ENCODE data around the gene SLIT3.

Gene SLIT3

DNA sequence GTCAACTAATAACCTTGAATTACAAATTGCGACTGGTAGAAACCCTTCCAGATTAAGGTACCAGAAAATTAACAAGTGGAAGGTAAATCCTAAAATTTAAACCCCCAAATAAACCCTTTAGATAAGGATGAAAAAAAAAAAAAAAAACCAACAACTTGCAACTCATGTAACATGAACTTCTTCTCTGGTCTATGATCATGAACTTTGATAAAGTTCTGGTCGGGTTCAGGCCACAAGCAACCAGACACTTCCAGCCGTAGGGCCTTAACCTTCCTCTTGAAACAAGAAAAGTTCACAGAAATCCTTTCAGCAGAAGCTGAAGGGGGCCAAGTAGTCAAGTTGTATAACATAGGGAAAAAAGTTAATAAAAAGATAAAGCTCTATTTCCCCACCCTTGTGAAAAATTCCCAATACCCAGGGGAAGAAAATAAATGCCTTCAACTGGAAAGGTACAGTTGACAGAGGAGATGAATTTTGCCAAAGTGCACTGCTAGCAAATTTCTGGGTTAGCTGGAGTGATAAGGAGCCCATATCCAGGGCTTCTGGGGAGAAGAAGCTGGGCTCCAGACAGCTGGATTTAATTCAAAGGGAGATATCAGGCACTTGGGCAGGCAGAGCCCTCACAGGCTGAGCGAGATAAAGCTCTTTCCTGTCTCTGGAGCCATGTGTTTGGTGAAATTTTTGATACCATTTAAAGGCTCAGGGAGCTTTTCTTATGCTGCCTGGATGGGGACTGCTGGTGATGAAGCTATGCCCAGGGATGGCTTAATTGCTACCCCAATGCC lies 487.6 kb downstream of the SLIT3 start:
- DNase-seq = no peak

GRCh38 chr5:168810641-168811040 lies 490.3 kb downstream of the SLIT3 start:
- DNase-seq = no peak

DNA sequence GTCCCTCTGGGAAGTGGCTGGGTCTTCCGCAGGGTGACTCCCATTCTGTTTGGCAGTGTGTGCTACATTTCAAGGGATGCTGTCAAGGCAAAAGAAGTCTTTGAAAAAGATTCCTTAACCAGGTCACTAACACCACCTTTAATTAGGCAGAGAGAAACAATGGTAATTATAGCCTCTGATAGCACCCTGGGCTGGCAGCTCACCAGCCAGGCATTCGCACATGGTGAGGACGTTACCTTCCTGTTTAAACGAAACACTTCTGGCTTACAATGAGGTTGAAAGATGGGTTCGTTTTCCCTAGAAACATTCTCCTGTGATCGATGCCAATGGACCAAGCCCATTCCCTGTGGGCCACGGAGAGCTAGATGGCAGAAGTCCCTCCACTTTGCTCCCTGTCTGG lies 491.7 kb downstream of the SLIT3 start:
- DNase-seq = no peak

GRCh38 chr5:168808051-168808616 lies 492.8 kb downstream of the SLIT3 start:
- DNase-seq = no peak

DNA sequence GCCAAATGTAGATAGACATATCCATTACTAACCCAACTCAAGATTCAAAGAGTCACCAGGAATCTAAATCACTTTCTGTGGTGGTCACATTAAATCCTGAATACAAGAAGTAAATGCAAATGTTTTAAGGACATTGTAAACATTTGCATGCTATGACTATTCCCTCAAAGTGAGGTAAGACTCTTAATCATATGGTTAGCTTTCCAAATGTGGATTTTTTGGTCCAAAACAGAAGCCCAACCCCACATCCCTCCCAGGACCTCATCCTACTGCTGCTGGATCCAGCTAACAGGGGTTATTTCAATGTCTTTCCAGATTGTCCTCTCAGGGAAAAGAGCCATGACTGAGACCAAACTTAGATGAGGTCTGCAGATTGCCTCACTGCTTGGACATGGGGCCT lies 493.7 kb downstream of the SLIT3 start:
- DNase-seq = no peak

DNA sequence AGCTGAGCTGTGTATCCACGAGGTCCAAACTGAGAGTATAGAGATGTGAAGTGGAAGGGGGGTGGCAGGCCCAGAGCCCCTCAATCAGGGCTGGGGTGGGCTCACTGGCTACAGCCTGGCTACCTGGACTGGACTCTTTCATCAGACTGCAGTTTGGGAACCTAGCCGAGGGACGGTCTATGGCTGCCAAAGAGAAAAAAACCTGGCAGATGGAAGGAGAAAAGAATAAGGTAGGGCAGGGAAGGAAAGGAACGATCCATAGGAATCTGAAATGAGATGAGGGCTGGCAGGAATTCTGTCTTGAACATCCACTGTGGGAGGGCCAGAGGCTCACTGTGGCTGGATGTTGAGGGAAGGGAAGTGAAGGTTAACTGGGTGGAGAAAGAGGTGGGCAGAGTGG lies 497.4 kb downstream of the SLIT3 start:
- no peak for DNase-seq

DNA sequence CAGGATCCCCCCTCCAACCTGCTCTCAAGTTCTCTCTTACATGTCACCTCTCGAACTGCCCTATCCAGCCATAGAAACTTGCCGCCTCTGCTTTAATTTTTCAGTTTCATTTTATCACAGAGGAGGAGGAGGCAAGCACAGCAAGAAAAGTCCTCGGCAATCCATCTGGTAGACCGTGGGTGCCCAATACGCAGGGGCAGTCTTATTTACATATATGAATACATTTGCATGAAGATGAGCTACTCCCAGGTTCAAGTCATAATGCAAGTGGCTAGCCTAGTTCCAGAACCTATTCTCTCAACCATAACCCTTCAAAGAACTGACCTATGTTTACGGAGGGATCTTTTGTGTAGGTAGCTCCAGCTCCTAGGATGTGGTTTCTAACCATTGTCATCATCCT lies 498.6 kb downstream of the SLIT3 start:
- DNase-seq = no peak

DNA sequence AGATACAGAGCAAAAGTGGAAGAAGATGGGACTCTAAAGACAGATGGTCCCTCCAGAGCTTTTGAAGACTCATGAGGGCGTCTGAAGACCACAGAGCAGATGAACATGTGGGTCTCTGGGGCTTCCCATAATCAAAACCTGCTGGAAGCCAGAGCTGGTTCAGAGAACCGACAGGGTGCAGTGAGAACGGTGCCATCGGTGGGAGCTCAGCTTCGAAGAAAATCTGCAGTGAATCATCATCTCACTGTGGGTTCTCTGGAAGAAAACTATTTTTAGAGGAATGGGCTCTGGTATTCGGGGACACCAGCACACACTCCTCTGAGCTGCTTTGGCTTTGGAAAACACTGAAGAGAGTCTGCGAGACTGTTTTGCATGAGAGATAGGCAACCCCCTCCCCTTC lies 499.4 kb downstream of the SLIT3 start:
- DNase-seq = no peak

- no peak for DNase-seq
These were observed 500.2 kb downstream of the SLIT3 start for GRCh38 chr5:168800701-168801100.

DNA sequence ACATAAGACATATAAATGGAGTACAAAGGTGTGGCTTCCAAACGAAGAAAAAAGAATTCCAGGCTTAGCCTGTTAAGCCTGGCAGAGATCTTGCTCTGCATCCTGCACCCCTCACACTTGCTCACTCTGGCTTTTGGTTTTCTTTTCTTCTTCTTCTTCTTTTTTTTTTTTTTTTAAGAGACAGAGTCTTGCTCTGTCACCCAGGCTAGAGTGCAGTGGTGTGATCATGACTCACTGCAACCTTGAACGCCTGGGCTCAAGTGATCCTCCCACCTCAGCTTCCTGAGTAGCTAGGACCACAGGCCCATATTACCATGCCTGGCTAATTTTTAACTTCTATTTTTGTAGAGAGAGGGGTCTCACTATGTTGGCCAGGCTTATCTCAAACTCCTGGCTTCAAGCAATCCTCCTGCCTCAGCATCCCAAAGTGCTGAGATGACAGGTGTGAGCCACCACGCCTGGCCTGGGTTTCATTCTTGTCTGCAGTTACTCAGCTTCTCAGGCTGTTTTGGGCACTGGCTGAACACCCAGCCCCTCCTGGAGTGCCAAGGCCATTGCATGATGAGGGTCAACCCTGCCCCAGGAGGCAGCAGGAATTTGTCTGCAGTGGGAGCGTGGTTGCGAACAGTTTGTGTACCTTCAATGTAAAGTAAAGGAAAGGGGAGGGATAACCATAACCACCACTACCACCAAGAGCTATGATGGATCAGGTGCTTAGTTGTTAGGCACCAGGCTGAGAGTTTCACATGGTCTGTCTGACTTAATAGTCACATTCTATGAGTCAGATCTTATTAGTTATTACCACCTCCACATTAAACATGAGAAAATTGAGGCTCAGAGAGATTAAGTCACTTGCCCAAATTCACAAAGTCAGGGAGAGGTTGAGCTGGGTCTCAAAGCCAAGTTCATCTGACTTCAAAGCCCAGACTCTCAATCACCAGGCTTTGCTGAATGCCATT lies 502.6 kb downstream of the SLIT3 start:
- no peak for DNase-seq

GRCh38 chr5:168796593-168797580 lies 504.1 kb downstream of the SLIT3 start:
- DNase-seq = no peak

DNA sequence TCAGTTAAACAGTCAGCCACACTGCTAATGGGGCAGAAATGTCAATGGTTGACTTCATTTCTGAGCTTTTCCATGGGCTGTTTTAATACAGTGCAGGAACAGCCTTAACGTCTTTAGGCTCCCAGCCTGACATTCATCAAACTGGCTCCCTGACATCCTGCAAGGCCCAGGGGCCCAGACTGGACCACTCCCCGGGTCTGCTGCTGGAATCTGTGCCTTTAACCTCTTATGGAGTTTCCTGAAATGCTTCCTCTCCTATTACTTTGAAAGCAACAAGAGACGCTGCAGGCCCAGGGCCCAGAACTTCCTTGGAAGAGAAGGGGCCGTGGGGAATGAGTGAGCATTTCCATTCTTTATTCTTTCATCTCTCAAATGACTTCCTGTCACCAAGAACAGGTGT lies 504.9 kb downstream of the SLIT3 start:
- DNase-seq = no peak

DNA sequence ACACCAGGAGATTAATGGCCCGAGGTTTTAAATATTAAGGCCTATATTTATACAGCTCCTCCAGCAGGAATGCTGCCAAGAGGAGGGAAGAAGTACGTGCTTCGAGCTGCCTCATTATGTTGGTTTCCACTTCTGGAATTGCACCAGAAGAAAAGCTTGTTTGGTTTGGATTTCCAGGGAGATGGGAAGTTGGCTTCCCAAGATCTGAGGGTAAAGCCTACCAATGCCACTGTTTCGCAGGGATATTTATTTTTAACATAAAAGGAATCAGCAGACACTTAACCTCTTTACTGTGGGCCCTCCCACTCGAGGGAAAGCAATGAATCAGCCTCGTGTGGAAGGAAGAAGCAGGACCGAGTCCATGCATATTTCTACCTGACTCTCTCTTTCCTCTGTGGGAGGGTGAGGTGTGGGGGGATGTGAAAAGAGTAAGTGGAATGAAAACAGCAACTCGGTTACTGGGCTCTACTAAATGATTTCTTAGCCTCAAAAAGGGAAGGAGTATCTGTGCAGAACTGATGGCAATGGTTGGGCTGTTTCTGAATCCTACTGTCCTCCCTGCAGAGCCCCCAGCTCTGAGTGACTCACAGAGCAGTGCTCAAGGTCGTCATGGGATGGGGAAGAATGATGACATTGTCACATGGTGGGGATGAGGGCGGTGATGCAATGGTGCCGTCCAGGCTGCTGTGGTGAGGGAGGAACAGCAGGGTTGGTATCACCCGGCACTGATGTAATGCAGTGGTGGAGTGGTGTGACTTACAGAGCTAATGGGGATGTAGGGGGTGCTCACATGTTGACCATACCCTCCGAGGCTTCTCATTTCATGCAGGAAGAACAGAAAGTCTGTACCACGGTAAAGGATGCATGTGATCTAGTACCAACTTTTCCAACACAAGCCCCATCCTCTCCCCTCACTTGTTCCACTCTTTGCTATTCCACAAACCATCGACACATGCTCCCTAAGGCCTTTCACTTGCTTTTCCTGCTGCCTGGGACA lies 506.8 kb downstream of the SLIT3 start:
- no peak for DNase-seq

GRCh38 chr5:168792678-168793077 lies 508.3 kb downstream of the SLIT3 start:
- DNase-seq = no peak

- no peak for DNase-seq
These were observed 510.2 kb downstream of the SLIT3 start for GRCh38 chr5:168790671-168791250.

DNA sequence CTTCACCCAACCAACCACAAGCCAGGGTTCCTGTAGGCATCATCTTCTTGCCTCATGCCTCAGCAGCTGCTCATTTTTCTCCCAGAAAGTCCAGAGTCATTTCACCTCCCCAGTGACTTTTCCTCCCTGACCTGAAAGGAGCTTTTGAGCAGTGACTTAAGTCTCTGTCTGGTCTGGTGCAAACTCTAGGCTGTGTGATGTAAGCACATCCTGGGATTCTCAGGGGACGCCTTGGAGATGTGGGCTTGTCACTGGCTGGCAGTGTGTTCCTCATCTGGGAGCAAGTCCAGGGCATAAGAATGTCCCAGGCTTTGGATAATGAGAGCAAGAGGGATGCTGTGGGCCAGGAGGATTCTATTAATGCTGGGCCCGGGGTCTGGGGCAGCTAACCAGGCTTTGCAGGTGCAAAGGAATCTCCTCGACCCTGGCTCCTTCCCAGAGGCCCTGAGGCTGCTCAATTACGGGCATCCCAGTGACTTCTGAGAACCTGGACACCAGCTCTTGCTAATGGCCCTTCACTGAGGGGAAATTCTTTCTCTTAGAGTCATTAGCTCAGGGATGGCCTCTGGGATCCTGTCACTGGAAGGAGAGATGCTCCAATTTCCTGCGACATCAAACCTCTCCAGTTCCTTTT lies 510.8 kb downstream of the SLIT3 start:
- no peak for DNase-seq

DNA sequence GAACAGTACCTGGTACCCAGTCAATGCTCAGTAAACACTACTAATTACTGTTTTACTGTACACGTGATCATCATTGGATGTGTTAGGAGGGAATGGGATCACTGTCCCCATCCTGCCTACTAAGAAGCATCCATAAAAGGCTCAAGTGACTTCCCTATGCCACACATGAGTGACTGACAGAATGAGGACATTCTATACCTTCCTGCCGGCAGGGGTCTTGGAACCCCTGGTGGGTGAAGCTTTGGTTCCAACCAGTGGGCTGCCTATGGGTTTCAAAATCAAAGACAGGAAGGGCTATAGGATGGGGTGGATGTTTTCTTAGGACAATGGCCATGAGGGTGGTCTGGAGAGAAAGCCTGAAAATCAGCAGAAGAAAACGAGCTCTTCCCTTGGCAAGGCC lies 512.2 kb downstream of the SLIT3 start:
- no peak for DNase-seq

- no peak for DNase-seq
These were observed 512.8 kb downstream of the SLIT3 start for GRCh38 chr5:168788107-168788506.

GRCh38 chr5:168786147-168786546 lies 514.8 kb downstream of the SLIT3 start:
- DNase-seq = no peak

- no peak for DNase-seq
These were observed 516.5 kb downstream of the SLIT3 start for GRCh38 chr5:168784454-168784853.

Data from NCI-H774 (cell line).